HG02981 (cell line): ENCODE data around the gene RNF146.
"Not testable (repeated sequence)": the region's sequence is repeated elsewhere in the genome, so short reads cannot be mapped to it uniquely, and the experiment has no call there.

Source experiments
- ATAC-seq: cut with Tn5 transposase; IDR thresholded peaks from one replicate; pipeline ENCODE4 v1.9.1; 2021; ENCODE audit warnings: mild to moderate bottlenecking, moderate library complexity; ENCODE audit not compliant: unreplicated experiment

RNF146 gene

DNA sequence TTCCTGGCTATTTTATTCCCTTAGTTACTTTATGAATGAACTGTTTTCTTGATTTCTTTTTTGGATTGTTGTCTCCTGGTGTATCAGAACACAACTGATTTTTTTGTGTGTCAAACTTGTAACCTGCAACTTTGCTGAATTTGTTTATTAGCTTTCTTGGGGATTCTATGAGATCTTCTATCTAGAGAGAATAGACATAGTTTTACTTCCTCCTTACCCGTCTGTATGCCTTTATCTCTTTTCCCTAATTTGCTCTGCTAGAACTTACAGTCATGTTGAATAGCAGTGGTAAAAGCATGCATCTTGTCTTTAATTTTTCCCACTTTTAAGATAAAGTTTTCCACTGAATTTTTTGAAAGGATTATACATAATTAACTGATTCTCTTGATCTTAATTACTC lies 13.2 kb downstream of the RNF146 start:
- no peak for ATAC-seq

DNA sequence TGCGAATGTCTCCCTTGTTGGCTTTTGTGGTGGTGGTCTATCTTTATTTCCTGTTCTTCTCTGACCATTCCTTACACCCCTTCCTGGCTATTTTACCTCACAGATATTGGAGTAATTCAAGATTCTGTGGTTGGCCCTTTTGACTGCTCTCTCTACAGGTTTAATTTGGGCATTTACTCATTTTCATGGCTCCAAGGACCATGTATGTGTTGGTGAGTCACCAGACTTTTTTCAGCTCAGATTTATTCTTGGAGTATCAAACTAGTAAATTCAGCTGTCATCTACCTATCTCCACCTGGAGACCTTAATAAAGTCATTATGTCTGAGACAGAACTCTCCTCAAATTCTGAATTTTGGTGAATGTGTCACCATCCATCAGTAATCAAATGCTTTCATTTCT lies 15.5 kb downstream of the RNF146 start:
- no peak for ATAC-seq

DNA sequence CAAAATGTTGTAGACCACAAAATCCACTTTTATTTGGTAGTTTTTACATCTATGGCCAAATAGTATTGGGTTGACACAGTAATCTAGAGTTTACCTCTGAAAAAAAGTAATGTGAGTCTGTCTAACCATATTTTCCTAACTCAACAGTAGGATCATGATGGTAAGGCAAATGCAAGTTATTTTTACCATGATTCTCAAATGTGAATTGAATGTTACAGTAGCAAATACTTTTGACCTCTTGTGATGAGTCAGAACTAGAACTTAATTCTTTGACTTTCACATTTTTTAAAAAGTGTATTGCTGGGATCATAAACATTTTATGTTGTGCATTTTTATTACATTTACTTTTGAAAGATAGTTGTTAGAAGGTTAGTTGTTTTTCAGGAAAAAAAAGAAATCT lies 22.0 kb downstream of the RNF146 start:
- ATAC-seq = no peak

DNA sequence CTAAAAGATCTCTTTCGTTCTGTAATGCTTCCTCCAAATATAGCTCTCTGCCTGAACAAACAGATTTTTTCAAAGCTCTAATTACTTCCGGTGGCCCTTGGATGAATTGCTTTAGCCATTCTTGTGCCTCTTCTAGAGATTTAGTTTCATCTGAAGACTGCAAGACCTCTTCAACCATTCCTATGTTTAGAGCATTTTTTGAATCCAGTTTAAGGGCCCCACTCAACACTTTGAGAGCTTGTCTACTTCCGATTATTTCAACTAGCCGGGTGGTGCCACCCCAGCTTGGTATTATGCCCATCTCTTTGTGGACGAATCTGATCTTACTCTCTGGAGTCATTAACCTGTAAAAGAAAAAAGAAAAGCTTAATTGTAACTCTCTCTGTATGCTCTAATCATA lies 23.3 kb downstream of the RNF146 start:
- no peak for ATAC-seq

DNA sequence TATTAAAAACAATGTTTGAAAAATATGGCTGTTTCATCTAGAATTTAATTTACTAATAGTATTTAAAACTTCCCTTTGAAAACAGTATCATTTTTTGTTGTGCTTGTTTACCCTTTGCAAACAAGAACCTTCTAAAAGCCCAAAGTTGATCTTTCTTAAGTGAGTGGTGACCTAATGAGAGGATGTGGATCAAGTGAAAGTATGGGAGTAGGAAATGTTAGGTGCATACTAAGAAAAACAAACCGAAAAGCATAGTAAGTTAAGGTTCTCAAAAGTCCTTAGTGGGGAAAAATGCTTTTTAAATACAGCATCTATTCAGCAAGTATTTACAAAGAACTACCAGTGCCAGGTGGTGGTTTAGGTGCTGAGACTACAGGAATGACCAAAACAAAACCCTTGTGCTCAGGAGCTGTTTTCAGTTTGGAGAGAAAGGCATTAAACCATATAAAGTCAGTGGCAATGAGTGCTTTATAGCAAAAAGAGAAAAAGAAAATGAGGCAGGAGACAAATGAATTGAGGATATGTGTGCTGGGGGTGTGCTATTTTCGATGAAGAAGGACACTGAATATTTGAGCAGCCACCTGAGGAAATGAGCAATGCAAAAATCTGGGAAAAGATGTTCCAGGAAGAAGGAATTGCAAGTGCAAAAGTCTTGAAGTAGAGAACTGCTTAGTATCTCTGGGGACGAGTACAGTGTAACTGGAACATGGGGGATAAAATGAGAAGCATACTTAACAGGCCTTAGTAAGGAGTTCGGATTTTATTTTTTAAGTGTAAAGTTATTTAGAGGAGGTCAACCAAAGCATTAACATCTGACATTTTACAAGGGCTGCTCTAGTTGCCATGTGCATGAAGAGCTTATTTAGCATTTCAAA lies 24.0 kb downstream of the RNF146 start:
- ATAC-seq = peak; percentile 37

DNA sequence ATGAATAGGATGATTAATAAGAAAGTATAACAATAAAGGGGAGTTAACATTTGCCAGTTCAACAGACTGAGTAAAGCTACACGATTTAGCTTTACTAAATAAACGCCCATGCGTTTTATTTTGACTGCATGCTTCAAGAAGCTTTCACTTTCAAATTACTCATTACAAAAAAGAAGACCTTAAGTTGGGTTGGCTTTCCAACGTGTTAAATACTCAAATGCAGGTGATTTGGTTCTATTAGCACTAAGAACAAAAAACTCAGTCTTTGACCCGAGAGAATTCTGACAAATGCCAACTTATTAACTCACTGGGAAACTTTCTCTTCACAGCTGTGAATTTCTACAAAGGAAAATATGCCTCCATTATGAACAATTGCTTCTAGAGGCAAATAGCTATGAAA lies 24.8 kb downstream of the RNF146 start:
- ATAC-seq = peak; percentile 82

DNA sequence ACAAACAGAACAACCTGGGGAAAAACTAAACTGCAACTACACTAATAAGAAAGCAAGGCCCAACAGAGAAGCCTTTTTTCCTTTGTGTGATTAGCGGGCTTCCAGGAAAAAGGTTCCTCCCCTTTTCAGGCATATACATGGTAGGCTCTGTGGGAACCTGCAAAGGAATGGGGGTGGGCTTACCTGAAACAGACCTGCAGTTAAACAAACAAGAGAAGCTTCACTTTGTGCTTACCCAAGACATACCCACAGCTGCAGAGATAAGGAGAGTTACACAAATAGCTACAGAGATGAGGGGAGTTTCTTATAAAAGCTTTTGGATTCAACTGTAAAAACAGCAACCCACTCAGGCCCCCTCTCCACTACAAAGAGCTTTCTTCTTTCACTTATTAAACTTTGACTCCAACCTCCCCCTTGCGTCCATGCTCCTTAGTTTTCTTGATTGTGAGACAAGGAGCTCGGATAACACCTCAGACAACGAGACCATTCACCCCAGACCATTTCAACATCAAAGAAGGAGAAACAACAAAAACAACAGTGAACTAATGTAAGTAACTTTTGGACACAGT lies 30.9 kb downstream of the RNF146 start:
- ATAC-seq = no peak

DNA sequence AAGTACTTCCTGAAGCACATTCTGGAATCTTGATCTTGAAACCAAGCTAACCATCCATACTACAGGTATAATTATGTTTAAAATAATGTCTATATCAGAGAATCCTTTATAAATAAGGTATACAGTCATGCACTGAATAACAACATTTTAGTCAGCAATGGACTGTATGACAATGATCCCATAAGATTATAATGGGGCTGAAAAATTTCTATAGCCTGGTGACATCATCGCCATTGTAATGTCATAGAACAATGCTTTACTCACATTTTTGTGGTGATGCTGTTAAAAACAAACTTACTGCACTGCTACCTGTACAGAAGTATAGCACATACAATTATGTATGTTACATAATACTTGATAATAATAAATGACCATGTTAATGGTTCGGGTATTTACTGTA lies 31.8 kb downstream of the RNF146 start:
- ATAC-seq = no peak

DNA sequence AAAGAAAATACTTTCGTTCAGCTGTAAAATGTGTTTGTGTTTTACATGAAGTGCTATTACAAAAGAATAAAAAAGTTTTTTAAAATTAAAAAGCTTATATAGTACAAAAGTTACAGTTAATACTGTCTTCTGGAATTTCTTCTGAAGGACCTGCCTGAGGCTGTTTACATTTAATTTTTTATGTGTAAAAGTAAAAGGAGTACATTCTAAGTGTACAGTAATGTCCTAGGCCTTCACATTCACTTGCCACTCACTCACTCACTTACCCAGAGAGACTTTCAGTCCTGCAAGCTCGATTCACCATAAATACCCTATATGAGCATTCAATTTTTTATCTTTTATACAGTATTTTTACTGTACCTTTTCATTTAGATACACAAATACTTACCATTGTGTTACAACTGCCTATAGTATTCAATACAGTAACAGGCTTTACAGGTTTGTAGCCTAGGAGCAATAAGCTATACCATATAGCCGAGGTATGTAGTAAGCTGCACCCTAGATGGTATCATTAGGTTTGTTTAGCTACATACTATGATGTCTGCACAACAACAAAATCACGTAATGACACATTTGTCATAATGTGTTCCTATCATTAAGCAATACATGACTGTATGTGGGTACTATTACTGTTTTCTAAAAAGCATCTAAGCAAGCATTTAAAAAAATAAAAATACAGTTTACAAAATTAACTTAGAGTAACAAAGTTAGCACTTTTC lies 33.0 kb downstream of the RNF146 start:
- no peak for ATAC-seq

DNA sequence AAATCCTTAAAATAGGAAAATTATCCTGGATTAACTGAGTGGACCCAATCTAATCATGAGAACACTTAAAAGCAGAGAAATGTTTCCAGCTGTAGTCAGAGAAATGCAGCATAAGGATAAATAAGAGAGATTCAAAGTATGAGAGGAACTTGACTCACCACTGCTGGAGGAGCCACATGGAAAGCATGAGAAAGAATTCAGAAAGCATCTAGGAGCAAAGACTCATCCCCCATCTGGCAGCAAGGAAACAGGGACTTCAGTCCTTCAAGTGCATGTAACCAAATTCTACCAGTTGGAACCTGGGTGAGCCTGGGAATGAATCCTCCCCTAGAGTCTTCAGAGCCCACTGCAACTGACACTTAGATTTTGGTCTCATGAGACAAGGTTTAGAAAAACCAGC lies 33.7 kb downstream of the RNF146 start:
- no peak for ATAC-seq

DNA sequence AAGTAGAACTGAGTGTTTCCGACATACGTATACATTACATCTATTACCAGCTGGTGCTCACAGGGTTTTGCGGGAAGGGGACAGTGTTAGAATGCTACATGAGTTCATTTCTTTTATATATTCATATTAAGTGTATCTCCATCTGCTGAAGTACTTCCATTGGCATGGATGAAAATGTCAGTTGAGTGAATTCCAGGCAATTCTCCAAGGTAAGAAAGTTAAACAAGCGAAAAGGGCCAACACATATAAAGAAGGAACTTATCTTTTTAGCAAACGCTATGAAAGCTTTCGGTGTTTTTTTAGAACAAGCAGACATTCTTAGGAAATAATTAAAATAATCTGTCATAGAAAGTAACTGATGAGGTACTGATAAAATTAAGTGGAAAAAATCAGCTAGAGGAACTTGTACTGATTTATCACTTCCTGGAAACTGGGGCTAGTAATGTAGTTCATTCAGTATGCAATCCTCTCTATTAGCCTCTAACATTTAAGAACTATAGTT lies 34.6 kb downstream of the RNF146 start:
- ATAC-seq = no peak

DNA sequence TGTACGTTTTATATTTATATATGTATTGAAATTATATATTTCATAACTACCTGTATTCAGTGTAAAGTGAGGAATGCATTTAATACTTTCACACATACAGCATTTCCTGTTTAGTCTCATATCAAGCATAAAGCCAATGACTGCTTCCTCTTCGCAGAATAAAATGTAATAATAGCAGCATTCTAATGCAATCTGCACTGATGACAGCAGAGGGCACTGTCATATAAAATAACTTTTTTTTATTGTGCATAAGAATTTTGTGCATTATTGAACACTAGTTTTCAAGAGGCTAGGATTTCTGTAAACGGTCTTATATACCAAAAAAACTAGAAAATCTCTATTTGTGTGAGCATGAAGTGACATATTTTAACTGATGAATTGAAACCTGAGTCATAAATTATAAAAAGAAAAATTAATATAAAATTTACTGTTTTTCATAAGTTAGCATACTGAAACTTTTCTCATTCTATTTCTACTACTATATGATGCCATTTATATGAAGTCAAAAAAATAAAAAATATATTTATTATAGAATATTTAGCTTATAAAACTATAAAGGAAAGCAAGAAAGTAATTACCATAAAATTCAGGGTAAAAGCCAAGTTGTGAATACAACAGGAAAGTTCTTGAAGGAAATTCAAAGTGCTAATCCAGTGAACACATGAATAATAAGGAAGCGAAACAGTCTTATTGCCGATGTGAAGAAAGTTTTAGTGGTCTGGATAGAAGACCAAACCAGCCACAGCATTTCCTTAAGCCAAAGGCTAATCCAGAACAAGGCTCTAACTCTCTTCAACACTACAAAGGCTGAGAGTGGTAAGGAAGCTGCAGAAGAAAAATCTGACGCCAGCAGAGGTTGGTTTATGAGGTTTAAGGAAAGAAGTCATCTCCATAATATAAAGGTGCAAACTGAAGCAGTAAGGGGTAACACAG lies 36.3 kb downstream of the RNF146 start:
- peak; percentile 77 for ATAC-seq

DNA sequence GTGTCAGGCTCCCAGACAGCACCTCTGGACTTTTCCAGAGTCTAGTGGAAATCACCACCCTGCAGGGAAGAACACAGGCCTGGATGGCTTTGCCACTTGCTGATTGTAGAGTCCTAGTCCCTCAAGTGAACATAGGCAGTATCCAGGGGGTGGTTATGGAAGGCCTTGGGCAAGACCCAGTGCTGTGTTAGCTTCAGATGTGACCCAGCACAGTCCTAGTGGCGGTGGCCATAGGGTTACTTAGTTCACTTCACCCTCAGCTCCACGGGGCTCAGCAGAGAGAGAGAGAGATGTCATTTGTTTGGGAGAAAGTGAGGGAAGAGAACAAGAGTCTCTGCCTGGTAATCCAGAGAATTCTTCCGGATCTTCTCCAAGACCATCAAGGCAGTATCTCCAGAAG lies 37.3 kb downstream of the RNF146 start:
- no peak for ATAC-seq

DNA sequence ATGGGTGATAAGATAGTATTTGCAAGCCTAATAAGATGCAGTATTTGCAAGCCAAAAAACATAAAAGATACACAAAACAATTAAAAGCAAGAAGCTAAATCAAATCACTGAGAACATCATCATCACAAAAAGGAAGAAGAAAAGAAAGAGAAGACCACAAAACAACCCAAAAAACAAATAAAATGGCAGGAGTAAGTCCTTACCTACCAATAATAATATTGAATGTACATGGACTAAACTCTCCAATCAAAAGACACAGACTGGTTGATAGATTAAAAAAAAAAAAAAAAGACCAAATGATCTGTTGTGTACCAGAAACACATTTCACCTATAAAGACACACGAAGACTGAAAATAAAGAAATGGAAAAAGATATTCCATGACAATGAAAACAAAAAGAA lies 39.1 kb downstream of the RNF146 start:
- no peak for ATAC-seq

DNA sequence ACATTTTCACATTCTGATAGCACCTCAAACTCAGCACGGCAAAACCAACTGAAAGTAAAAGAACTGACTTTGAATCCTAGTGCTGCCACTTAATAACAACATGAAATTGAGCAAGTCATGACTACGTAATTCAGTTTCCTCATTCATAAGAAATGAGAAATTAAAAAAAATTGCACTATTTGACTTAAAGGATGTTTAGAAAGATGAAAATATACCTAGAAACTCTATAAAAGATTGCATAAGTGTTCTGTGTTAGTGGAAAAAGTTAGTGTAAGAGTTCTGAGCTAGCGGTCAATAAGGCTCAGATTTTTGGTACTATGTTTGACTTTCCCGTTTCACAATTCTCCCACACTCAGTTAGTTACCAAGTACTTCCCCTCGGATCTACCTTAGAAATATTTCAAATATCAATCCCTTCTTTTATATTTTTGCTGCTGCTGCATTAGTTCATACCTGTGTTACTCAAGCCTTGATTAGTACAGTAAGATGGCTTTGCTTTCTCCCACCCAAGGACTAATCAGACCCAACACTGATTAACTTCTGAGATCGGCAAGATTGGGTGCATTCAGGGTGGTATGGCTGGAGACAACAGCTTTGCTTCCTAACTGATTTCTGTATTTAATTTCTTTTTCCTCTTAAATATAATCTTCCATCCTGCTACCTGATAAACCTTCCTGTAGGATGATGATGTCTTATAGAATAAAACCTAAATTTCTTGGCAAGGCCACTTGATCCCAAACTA lies 50.9 kb downstream of the RNF146 start:
- no peak for ATAC-seq

DNA sequence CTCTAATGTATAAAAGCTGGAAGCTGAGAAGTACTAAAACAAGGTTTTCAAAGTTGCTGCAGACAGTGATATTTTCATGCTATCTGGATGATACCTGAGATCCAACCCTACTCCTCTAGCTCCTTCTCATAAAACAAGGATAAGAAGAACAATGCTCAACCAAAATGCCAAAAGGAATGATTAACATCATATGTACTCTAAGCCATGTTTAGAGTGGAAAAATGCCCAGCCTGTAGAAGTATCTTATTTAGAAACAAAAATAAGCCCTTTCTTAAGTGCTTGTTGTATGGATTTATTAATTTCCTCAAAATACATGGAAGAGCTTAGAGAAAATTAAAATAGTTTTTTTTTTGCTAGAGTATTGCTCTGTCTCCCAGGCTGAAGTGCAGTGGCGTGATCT lies 53.0 kb downstream of the RNF146 start:
- no peak for ATAC-seq

DNA sequence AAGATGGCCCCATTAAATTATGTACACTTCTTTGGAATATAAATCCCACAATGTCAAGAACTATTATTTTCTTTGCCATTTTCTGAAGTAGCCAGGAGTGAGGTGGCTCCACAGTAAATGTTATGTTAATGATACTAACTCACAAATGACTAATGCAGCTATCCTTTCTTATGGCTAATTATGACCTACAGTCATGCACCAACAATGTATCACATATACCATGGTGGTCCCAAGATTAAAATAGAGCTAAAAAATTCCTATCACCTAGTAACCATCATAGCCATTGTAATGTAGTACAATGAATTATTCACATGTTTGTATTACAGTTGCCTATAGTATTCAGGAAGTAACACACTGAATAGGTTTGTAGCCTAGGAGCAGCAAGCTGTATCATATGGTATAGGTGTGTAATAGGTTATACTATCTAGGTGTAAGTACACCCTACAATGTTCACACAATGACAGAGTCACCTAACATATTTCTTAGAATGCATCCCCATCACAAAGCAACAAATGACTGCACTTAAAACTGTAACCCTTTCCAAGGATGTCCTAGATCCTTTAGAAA lies 61.5 kb downstream of the RNF146 start:
- ATAC-seq = no peak

DNA sequence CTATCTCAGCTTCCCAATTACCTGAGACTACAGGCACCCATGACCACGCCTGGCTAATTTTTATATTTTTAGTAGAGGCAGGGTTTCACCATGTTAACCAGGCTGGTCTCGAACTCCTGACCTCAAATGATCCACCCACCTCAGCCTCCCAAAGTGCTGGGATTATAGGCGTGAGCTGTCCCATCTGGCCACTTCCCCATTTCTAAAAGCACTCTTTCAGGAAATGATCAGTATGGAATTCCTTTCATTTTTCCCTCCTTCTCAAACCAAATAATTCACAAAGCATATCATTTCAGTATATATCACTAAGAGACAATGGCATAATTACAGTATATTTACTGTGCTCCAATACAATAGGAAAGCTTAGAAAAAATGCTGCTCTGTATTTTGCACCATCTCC lies 64.6 kb downstream of the RNF146 start:
- ATAC-seq = not testable (repeated sequence)

DNA sequence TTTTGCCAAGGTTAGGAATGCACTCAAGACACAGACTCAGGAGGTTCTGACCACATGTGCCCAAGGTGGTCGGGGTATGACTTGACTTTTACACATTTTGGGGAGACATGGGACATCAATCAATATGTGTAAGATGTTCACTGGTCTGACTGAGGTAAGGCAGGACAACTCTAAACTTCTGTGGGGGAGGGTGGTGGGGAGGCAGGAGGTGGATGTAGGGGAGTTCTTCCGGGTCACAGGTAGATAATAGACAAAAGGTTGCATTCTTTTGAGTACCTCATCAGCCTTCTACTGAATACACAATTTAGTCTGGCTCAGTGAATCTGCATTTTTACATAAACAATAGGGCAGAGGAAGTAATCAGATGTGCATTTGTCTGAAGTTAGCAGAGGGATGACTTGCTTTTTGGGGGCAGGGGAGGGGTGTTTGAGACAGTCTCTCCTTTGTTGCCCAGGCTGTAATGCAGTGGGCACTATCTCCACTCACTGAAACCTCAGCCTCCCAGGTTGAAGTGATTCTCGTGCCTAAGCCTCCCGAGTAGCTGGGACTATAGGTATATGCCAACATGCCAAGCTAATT lies 65.8 kb downstream of the RNF146 start:
- ATAC-seq = no peak
